ENCODE measurements around the gene GSN. TPM values are rescaled to one million over a fixed set of nuclear protein-coding genes. Genes with fewer than 3 reads are reported as not detected.
A peak's percentile ranks its signal among the peaks of the same experiment; 100 is the strongest.

Gene GSN
- total RNA-seq, 1 experiment from 2014 or later: 21.9 TPM

DNA sequence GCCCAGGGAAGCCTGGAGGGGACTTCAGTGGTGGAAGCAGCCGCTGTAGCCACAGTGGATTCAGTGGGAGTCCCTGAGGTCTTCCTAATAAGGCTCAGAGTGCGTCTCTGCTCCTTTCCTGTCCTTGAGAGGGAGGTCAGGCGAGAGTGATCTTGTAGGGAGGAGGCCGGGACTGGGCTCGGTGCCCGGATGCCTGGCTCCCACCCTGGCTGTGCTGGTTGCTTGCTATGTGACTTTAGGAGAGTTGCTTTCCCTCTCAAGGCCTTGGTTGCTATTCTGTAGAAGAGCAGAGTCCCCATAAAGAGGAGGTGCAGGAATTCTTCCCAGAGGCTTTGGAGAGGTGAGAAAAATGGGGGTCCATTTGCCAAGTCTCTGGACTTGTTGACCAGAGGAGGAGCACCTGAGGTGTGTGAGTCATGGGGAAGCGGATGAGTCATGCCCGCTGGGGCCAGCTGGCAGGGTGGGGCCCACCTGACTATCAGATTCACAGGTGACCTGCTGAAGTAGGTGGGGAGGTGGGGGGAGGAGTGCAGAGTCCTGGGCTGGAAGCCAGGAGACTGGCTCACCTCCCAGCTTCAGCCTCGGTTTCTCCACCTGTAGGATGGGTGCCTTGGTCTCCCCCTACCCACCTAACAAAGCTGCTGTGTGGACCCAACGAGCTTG lies 13.8 kb downstream of the GSN start:
- no peaks in the 10 kb centered on the region for H3K36me3 Mint-ChIP-seq (ENCODE audit: insufficient read depth, unreplicated experiment)
- peaks cover 85% of the 10 kb centered on the region for H3K4me1 Mint-ChIP-seq (ENCODE audit: insufficient read depth, unreplicated experiment)
- CTCF ChIA-PET: interaction anchor here (0.5 to 2.0 kb wide), 14 partner anchors 14 to 661 kb away, joined by 3 to 28 read pairs (median 4); partner anchors contain the start of gene GSN
- POLR2A ChIA-PET: interaction anchor here (0.8 to 5.5 kb wide), 12 partner anchors 12 to 117 kb away, joined by 3 to 33 read pairs (median 4); partner anchors contain the start of gene GSN
- intact Hi-C loops (cut with micrococcal nuclease): loop anchor here (2.0 kb wide), 1 partner anchor 91 kb away; no protein-coding TSS in a partner anchor
- peak overlapping the region; percentile 28 for H3K4me3 Mint-ChIP-seq (ENCODE audit: unreplicated experiment)
- TF ChIP-seq, protein P1, sequence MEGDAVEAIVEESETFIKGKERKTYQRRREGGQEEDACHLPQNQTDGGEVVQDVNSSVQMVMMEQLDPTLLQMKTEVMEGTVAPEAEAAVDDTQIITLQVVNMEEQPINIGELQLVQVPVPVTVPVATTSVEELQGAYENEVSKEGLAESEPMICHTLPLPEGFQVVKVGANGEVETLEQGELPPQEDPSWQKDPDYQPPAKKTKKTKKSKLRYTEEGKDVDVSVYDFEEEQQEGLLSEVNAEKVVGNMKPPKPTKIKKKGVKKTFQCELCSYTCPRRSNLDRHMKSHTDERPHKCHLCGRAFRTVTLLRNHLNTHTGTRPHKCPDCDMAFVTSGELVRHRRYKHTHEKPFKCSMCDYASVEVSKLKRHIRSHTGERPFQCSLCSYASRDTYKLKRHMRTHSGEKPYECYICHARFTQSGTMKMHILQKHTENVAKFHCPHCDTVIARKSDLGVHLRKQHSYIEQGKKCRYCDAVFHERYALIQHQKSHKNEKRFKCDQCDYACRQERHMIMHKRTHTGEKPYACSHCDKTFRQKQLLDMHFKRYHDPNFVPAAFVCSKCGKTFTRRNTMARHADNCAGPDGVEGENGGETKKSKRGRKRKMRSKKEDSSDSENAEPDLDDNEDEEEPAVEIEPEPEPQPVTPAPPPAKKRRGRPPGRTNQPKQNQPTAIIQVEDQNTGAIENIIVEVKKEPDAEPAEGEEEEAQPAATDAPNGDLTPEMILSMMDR (IDR thresholded peaks at IDR 0.05; ENCODE audit: unreplicated experiment): no peak
- DNase-seq (ENCODE audit: unreplicated experiment): peak; percentile 96
- no peaks in the 10 kb centered on the region for H3K9me3 Mint-ChIP-seq (ENCODE audit: unreplicated experiment)
- H3K27me3 Mint-ChIP-seq (ENCODE audit: insufficient read depth, unreplicated experiment): no peaks in the 10 kb centered on the region
- H3K27ac Mint-ChIP-seq (ENCODE audit: low read depth, unreplicated experiment): peak overlapping the region; percentile 80
- no TSS peak for BruUV-seq (replicated peaks)

DNA sequence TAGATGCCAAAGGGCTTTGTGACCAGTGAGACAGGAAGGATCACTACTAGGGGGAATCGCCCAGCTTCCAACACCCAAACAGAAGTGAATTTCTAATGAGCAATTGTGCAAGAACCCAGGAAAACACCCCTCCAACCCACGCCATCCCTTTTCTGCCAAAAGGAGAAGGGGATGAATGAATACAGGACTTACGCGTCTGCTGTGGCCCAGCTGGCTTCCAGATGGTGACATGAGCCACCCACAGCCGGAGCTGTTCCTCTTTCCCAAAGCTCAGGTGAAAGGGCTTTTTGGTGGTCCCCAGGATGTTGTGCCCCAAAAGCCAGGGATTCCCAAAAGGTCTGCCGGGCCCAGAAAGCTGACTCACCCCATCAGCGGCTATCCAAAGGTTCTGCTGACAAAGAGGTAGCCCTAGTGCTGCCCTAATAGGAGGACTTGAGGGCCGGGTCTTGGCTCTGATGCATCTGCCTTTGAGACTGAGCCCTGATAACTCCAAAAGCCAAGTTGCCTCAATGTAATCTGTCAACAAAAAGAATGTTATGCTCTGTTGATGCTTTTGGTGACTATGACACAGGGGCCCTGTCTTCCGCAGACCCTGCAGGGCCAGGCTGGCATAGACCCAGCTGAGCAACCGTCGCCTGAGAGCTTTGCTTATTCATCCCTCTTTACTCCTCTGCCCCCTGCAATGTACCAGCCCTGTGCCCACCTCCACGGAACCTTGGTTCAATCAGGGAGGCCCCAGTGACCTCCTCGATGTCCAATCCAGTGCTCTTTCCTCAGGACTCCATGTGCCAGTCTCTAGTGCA lies 14.5 kb downstream of the GSN start:
- Mint-ChIP-seq H3K27me3 (ENCODE audit: insufficient read depth, unreplicated experiment) (no peaks in the 10 kb centered on the region), H3K27ac (ENCODE audit: low read depth, unreplicated experiment) (peak overlapping the region; percentile 80)
- POLR2A ChIA-PET: interaction anchor here (0.8 to 5.5 kb wide), 11 partner anchors 13 to 116 kb away, joined by 3 to 33 read pairs (median 4); partner anchors contain the start of gene GSN

DNA sequence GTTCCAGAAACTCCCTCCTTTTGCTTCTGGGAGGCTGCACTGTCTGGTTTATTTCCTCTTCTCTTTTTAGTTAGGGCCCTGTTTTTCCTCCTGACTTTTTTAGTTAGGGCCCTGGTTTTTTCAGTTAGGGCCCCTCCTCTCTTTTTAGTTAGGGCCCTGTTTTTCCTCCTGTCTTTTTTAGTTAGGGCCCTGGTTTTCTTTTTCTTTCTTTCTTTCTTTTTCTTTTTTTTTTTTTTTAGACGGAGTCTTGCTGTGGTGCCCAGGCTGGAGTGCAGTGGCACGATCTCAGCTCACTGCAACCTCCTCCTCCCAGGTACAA lies 15.1 kb downstream of the GSN start:
- Mint-ChIP-seq H3K27me3 (ENCODE audit: insufficient read depth, unreplicated experiment) (no peaks in the 10 kb centered on the region), H3K4me1 (ENCODE audit: insufficient read depth, unreplicated experiment) (peaks cover 84% of the 10 kb centered on the region), H3K4me3 (ENCODE audit: unreplicated experiment) (peak overlapping the region; percentile 41), H3K27ac (ENCODE audit: low read depth, unreplicated experiment) (peak overlapping the region; percentile 80), H3K9me3 (ENCODE audit: unreplicated experiment) (no peaks in the 10 kb centered on the region), H3K36me3 (ENCODE audit: insufficient read depth, unreplicated experiment) (peaks cover 4% of the 10 kb centered on the region)
- TF ChIP-seq, protein P1 (IDR thresholded peaks at IDR 0.05; ENCODE audit: unreplicated experiment): no peak
- intact Hi-C loops (cut with micrococcal nuclease): loop anchor here (2.0 kb wide), 1 partner anchor 90 kb away; no protein-coding TSS in a partner anchor
- no peak for DNase-seq (ENCODE audit: unreplicated experiment)
- BruUV-seq (replicated peaks): no TSS peak
- ChIA-PET POLR2A (interaction anchor here (1.4 to 5.5 kb wide), 3 partner anchors 14 to 90 kb away, joined by 3 to 33 read pairs (median 18); partner anchors contain the start of gene GSN), CTCF (interaction anchor here (0.7 to 1.8 kb wide), 3 partner anchors 39 to 116 kb away, joined by 3 to 12 read pairs (median 9); no protein-coding TSS in a partner anchor)

More for the DNA sequence above, 14.5 kb downstream of the GSN start:
- Mint-ChIP-seq H3K4me1 (ENCODE audit: insufficient read depth, unreplicated experiment) (peaks cover 84% of the 10 kb centered on the region), H3K9me3 (ENCODE audit: unreplicated experiment) (no peaks in the 10 kb centered on the region), H3K4me3 (ENCODE audit: unreplicated experiment) (peak overlapping the region; percentile 41), H3K36me3 (ENCODE audit: insufficient read depth, unreplicated experiment) (no peaks in the 10 kb centered on the region)
- CTCF ChIA-PET: interaction anchor here (0.5 to 1.8 kb wide), 9 partner anchors 37 to 662 kb away, joined by 3 to 12 read pairs (median 4); no protein-coding TSS in a partner anchor
- DNase-seq (ENCODE audit: unreplicated experiment): peak; percentile 90
- intact Hi-C loops (cut with micrococcal nuclease): loop anchor here (2.0 kb wide), 1 partner anchor 90 kb away; no protein-coding TSS in a partner anchor
- TF ChIP-seq, protein P1 (IDR thresholded peaks at IDR 0.05; ENCODE audit: unreplicated experiment): no peak
- BruUV-seq (replicated peaks): no TSS peak

Data from MCF 10A (cell line).